Stimulated activated CD4-positive, alpha-beta T cell treated with anti-CD3 and anti-CD28 coated beads, Interleukin-1b, Interleukin-23, amount 100 ng/mL, for 1 hour (primary cell): ENCODE results near the gene FARS2.

Experiments used
- DNase-seq, 2 donors: peaks; one replicate each; pipeline ENCODE4 v3.0.0-alpha.2; 2020; ENCODE audit warnings: low read depth in 2 of 2

FARS2 gene

GRCh38 chr6:5762561-5762968 lies 501.3 kb downstream of the FARS2 start:
- no peak for DNase-seq

DNA sequence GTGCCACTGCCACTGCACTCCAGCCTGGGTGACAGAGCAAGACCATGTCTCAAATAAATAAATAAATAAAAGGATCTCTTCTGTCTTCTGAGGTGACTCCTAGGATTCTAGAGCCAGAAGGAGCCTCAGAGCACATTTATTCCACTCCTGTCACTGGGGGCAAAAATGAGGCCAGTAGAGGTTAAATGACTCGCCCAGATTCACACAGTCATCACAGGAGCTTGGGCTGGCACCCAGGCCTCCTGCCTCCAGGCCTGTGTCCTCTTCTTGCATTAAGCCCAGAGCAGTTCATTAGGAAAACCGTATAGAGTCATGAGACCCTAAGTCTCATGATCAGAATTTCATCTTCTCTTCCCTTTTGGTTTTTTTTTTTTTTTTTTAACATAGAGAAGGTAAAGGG lies 502.1 kb downstream of the FARS2 start:
- DNase-seq: no peak

DNA sequence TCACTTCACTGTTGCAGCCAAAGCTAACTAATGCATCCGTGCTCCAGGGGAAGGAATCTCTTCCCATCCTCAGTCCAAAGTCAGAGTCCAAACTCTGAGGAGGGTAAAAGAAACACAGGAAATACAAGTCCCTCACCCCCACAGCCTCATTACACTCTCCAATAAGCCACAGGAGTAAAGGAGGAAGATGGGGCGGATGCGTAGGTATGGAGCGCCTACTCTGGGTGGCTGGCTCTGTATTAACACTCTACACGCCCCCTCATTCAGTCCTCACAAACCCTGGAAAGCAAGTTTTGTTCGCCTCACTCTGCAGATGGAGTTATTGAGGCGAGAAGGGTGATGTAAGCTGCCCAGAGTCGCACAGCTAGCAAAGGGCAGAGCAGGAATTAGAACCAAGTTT lies 502.6 kb downstream of the FARS2 start:
- DNase-seq: no peak

- DNase-seq: no peak
Measured at GRCh38 chr6:5764401-5764955, 503.2 kb downstream of the FARS2 start.

DNA sequence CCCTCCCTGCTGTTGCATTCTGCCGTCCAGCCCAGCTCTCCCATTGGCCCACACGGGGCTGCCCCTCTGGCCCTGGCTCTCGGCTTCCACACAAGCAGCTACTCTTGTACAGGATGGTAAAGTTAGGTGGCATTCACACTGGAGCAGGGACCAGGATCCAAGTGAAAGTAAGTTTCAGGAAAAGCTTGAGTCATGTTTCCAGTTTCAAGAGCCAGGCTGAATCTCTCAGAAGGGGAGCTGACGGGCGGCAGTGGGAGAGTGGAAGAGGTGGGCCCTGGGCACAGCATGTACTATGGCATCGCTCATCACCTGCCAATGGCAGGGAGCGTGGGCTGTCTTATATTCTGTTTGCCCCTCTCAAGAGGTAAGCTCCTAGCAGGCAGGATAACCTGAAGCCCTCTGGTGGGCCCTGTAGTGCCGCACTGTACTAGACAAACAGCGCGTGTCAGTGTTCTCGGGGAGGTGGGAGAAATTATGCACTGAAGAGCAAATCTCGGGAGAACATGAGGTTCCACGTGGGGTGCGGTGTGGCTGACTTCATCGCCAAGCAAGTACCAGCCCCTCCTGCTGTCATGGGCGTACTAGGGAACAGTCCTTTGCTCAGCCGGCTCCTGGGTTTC lies 503.9 kb downstream of the FARS2 start:
- no peak for DNase-seq

GRCh38 chr6:5766260-5766659 lies 504.9 kb downstream of the FARS2 start:
- DNase-seq: no peak

DNA sequence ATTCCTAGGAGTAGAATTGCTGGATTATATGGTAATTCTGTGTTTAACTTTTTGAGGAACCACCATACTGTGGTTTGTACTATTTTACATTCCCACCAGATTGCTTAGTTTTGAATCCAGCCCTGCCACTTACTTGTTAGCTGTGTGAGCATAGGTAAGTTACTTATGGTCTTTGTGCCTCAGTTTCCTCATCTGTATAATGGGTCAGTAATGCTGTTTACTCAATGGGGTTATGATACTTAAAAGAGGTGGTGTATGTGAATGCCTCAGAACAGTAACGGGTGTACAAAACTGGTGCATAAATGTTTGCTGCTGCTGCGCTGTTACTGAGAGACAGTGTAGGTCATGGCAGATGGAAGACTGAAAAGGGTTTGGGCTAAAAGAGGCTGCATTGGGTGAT lies 506.2 kb downstream of the FARS2 start:
- no peak for DNase-seq

GRCh38 chr6:5771211-5771610 lies 509.9 kb downstream of the FARS2 start:
- no peak for DNase-seq

GRCh38 chr6:5771759-5772390 lies 510.6 kb downstream of the FARS2 start:
- DNase-seq: no peak

DNA sequence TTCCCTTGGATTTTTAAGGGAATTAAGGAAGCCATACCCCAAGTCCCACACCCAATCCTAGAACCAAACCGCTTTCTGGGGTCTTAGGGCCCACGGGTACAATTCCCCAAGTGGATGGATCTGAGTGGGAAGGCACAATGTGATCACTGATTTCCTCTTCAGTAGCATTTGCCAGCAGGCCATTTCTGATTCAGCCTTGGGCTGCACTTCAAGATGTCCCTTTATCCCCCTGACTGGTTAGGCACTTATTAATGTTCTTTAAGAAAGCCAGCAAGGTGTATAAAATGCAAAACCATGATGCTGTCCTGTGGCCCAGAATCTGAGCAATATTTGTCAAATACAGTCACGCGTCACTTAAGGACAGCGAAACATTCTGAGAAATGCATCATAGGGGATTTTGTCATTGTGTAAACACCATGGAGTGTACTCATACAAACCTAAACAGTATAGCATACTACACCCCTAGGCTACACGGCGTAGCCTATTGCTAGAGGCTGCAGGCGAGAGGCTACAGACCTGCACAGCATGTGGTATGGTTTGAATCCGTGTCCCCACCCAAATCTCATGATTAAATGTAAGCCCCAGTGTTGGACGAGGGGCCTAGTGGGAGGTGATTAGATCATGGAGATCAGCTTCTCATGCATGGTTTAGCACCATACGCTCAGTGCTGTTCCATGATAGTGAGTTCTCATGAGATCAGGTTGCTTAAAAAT lies 511.3 kb downstream of the FARS2 start:
- no peak for DNase-seq

GRCh38 chr6:5776104-5776503 lies 514.8 kb downstream of the FARS2 start:
- no peak for DNase-seq

DNA sequence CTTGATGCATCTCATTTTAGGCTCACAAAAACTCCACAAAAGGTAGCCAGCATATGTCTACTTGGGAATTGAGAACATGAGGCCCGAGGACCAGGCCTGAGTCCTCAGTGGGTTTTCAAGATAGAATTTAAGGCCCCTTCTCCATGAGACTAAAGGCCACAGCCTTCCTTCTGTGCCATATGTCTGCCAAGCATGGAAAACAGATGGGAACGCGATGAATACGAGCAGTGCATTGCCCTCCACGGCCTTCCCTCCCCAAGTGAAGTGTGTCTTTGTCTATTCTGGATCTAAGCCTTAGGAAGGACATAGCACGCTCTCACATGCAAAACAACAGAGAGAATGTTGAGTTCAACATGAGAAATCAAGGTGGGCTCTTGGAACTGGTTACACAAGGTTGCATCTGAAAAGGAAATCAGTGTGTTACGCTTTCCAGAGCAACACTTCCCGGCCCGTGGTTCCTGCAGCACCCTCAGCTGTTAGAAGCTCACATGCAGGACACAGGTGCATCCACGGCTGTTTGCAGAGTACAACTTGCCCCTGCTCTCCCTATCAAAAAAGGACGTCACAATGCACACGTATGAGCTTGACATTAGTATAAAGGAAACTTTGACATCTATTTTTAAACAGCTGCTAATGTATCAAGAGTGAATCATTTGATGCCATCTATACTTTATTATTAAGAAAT lies 515.5 kb downstream of the FARS2 start:
- no peak for DNase-seq

- no peak for DNase-seq
Measured at GRCh38 chr6:5778317-5778857, 517.1 kb downstream of the FARS2 start.

DNA sequence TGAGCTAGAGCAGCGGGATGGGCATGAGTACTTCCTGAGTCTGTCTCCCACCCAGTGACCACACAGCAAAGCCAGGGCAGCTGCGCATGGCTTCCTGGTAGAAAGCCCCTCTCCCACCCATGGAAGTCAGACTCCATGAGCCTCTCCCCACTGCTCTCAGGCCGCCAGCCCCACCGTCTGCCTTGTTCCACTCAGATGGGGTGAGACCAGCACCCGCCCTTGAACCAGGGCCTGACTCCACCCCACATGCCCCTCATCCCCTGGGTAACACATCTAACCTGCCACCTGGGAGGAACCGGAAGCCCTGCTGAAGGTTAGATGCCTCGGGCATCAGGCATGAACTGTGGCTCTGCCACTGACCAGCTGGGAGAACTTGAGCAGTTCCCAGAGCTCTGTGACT lies 517.6 kb downstream of the FARS2 start:
- no peak for DNase-seq

DNA sequence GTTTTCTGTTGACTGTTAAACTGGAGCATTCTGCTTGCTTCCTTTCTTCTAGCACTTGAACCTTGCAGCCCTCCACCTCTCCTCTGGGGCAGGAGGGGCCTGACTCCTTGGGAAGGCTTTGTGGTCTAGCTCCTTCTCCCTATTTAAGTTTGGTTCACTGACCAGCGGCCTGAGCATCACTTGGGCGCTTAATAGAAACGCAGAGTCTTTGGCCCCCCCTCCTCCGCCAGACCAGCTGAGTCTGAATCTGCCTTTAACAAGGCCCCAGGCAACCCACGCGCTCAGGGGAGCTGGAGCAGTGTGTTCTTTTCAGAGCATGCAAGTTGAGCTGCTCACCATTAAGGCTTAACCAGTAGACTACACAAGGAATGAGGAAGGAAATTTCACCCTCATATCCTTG lies 519.7 kb downstream of the FARS2 start:
- no peak for DNase-seq

- DNase-seq: no peak
Measured at GRCh38 chr6:5781966-5782556, 520.7 kb downstream of the FARS2 start.

DNA sequence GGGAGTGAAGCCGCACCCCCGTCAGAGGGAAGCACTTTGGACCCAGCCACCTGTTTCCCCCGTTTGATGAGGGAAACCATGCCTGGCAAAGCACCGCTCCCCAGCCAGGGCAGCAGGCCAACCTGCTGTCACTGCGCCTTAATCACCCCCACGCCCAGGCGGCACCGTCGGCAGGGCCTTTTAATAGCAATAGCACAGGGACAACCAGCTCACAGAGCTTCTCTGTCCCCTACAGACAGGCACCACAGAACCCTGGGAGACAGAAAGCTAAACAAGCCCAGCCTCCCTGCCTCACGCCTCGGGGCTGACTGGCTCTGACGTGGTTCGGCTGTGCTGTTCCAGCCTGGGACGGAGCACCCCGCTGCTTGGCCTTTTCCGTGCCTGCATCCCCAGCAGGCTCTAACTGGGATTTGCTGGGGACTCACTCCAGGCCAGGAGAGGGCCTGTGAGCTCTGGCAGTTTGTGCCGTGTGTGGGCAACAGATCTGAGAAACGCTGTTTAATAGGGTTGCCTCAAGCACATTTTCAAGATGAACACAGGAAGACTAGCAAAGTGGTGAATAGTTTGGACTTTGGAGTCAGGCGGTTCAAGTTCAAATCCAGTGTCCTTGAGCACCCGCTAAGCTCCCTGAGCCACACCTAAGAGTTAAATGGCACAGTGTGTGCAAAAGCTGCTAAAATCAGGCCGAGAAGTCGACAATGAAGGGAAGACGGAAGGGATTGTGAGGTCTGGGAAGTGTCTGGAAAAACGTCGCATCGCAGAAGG lies 521.7 kb downstream of the FARS2 start:
- DNase-seq: no peak

GRCh38 chr6:5783584-5784089 lies 522.3 kb downstream of the FARS2 start:
- DNase-seq: no peak

GRCh38 chr6:5785249-5785648 lies 523.9 kb downstream of the FARS2 start:
- no peak for DNase-seq

GRCh38 chr6:5786321-5786968 lies 525.1 kb downstream of the FARS2 start:
- DNase-seq: no peak
